Activated CD4-positive, alpha-beta T cell treated with anti-CD3 and anti-CD28 coated beads for 36 hours (primary cell): Measurements from ENCODE around the gene P2RX3. TPM values are rescaled to one million over a fixed set of nuclear protein-coding genes. Genes with fewer than 3 reads are reported as not detected.

ENCODE experiments used
- ATAC-seq: fragments of 200-7000 bp; cut with Tn5 transposase; one replicate; pipeline ENCODE4 v1.10.0; 2021; ENCODE audit warnings: mild to moderate bottlenecking, moderate library complexity
- CTCF ChIA-PET: fragments of 350-600 bp; sonication (Branson Sonifier 250); formaldehyde crosslinking; loops from one replicate; lab custom pipeline; 2021; ENCODE audit warnings: antibody characterized with exemption; lab: Charles Lee
- POLR2A ChIA-PET: fragments of 350-600 bp; sonication (Branson Sonifier 250); formaldehyde crosslinking; loops from one replicate; lab custom pipeline; 2021; ENCODE audit warnings: antibody characterized with exemption, inconsistent platforms; lab: Charles Lee
- DNase-seq: peaks from one replicate; pipeline ENCODE4 v3.0.0-alpha.2; 2020
- H3K27ac Mint-ChIP-seq: one replicate; pipeline ENCODE4 v1.8.0; 2021; ENCODE audit warnings: mixed read lengths
- H3K27me3 Mint-ChIP-seq: one replicate; pipeline ENCODE4 v1.8.0; 2021; ENCODE audit warnings: mixed read lengths
- H3K36me3 Mint-ChIP-seq: one replicate; pipeline ENCODE4 v1.8.0; 2021; ENCODE audit warnings: low read depth, mixed read lengths
- H3K4me1 Mint-ChIP-seq: one replicate; pipeline ENCODE4 v1.8.0; 2021; ENCODE audit warnings: mixed read lengths
- H3K4me3 Mint-ChIP-seq: one replicate; pipeline ENCODE4 v1.8.0; 2021; ENCODE audit warnings: mild to moderate bottlenecking, moderate library complexity, mixed read lengths
- H3K9me3 Mint-ChIP-seq: one replicate; pipeline ENCODE4 v1.8.0; 2021; ENCODE audit warnings: low read depth, mixed read lengths
- intact Hi-C, 2 experiments: fragments of 100-400 bp; cut with DNase I in 1 of 2; cut with micrococcal nuclease in 1 of 2; formaldehyde crosslinking; loops; one replicate each; pipeline versions ENCODE4 v1.14.2 to v1.15.1; 2022 to 2024; cut with DNase I, micrococcal nuclease
- total RNA-seq, 2 experiments: library from RNA; stranded (reverse); gene quantifications; one replicate each; pipeline ENCODE4 v1.2.3, GENCODE V29; 2021

P2RX3 gene
- total RNA-seq, 2 experiments from 2014 or later, result not detected

DNA sequence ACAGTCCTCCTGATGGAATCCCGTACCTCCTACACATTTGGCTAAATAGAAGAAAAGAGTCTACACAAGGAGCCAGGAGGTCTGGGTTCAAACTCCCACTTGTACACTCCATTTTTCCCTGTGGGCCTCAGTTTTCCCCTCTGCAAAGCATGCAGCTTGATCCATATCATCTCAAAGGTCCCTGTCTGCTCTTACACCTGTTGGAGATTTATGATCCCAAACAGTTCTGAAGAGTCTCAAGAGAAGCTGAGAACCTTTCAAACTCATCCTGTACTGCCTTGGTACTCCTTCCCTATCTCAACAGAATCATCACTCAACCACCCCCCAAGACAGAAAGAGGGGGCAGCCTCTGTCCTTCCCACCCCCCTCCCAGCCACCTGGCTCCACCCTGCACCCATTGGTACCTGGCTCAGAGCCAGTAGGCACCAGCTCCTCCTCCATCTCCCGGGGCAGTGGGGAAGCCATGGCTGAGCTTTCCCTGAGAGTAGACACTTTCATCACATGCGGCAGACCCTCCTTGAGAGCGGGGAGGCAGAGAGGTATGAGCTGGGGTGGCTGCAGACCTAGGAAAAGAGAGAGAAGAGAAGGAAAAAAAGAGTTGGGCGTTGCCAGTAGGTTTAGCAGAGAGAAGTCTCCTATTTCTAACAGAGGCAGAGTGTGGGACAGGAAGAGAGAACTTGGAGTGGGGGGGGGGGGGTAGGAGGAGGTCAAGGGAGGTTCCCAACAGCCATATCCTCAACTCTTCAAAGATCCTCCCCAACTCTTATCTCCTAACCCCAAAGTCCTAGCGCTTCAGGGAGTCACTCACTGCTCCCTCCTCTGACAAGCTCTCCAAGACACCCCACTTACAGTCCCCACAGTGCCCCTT, 16.5 kb upstream of the P2RX3 start:
- intact Hi-C loops, result no loop called here

DNA sequence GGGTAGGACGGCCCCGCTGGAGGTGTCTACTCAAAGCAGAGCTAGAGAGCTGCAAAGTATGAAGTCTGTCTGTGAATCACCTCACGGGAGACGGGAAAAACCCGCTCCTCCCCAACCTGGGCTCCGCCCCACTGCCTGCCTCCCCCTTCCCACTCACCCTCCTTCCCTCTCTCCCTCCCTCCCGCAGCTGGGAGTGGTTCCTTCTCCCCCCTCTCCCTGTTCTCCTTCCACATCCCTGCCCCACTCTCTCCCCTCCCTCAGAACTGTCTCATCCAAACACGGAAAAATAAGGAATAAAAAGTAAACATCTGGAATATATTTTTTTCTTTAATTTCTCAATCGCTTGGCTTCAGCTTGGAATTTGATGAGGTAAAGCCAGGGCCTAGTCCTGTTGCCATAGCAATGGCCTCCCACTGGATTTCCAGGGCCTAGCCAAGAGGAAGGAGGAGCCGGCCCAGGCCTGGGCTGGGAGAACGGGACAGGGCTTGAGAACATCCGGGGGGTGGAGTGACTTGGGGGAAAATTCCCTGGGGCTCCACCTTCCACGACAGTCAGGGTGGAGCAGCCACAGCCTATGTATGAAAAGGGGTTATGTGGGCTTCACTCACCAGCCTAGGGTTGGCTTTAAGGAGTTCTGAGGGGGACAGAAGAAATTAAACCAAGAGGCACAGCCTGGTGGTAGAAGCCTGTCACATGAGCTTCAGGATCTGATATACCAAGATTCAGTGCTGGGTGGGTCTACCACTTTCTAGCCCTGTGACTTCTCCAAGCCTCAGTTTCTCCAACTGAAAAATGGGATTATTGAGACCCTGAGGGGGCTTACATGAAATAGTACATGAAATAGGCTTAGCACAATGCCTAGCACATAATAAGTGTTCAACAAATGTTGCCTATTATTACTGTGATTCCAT, 15.6 kb upstream of the P2RX3 start:
- Mint-ChIP-seq H3K4me3 (peak overlapping the region; percentile 82), H3K27me3 (no peaks in the 10 kb centered on the region), H3K27ac (peak overlapping the region; percentile 29), H3K36me3 (peaks cover 33% of the 10 kb centered on the region), H3K4me1 (peaks cover 47% of the 10 kb centered on the region), H3K9me3 (no peaks in the 10 kb centered on the region)
- intact Hi-C loops, result no loop called here
- ATAC-seq (no peak), DNase-seq (peak; percentile 54)
- CTCF ChIA-PET, result interaction anchor here (0.7 to 2.1 kb wide), 5 partner anchors 23 to 169 kb away, joined by 3 to 5 read pairs (median 4); no protein-coding TSS in a partner anchor
- POLR2A ChIA-PET, result no interaction called here

More for the DNA sequence above, 16.5 kb upstream of the P2RX3 start:
- DNase-seq (no peak), ATAC-seq (no peak)
- ChIA-PET POLR2A (interaction anchor here (0.5 kb wide), 1 partner anchor 91 kb away, joined by 4 read pairs; no protein-coding TSS in a partner anchor), CTCF (interaction anchor here (0.6 to 2.1 kb wide), 7 partner anchors 27 to 595 kb away, joined by 3 to 5 read pairs (median 3); no protein-coding TSS in a partner anchor)
- peaks cover 40% of the 10 kb centered on the region for H3K4me1 Mint-ChIP-seq
- no peak overlapping the region for H3K27ac Mint-ChIP-seq
- peaks cover 25% of the 10 kb centered on the region for H3K36me3 Mint-ChIP-seq
- H3K9me3 Mint-ChIP-seq, result no peaks in the 10 kb centered on the region
- no peak overlapping the region for H3K4me3 Mint-ChIP-seq
- H3K27me3 Mint-ChIP-seq, result no peaks in the 10 kb centered on the region

DNA sequence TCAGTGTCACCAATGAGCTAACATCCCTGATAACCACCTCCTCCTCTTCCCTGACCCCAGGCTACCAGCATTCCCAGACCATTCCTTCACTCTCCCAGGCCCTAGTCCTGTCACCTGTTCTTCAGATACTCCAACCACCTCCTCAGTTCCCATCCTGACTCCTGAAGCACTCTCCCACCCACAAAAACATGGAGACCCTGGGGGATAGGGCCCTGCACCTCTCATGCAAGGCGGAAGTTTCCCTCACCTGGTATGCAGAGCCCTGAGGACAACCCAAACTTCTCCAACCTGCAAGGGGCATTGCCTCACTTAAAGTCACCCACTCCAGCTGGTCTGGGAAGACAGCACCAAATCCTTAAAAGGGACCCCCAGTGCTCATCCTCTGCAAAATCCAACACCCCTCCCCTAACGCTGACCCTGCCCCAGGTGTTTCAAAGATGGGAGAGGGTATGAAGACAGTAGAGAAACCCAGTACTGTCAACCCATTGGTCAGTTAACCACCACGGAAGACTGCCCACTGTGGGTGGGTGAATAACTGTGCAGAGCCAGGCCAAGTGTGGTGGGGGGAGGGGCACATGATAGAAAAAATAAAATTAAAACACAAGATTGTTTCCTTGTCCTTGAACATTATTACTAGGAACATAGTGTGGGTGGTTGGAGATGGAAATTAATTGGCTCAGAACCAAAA, 14.8 kb upstream of the P2RX3 start:
- ATAC-seq (no peak), DNase-seq (no peak)
- intact Hi-C loops, result no loop called here
- no peaks in the 10 kb centered on the region for H3K9me3 Mint-ChIP-seq
- peaks cover 49% of the 10 kb centered on the region for H3K4me1 Mint-ChIP-seq
- H3K4me3 Mint-ChIP-seq, result peak overlapping the region; percentile 82
- H3K27ac Mint-ChIP-seq, result peak overlapping the region; percentile 53
- CTCF ChIA-PET, result interaction anchor here (1.0 to 2.1 kb wide), 3 partner anchors 23 to 135 kb away, joined by 4 to 5 read pairs (median 5); no protein-coding TSS in a partner anchor
- no peaks in the 10 kb centered on the region for H3K27me3 Mint-ChIP-seq
- H3K36me3 Mint-ChIP-seq, result peaks cover 39% of the 10 kb centered on the region
- POLR2A ChIA-PET, result no interaction called here

DNA sequence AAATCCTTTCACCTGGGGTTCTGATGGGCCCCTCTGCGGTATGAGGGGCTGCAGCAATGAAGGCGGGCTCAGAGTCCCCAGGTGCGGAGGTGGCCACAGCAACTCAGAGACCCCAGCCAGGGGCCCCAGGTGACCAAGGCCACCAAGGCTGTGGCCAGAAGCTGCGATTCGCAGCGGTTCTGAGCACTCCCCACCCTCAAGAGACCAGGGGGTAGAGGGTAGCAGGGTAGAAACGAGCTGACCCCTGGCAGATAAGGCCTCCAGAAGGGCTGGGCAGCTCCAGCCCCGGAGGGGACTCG, 14.3 kb upstream of the P2RX3 start:
- CTCF ChIA-PET, result interaction anchor here (0.5 to 2.1 kb wide), 3 partner anchors 134 to 342 kb away, joined by 3 to 5 read pairs (median 3); no protein-coding TSS in a partner anchor
- H3K9me3 Mint-ChIP-seq, result no peaks in the 10 kb centered on the region
- no peaks in the 10 kb centered on the region for H3K27me3 Mint-ChIP-seq
- no peak for ATAC-seq
- intact Hi-C loops, result loop anchor here (1.0 to 2.0 kb wide), 2 partner anchors 12 to 1255 kb away; partner anchors contain the start of gene ZFP91 (in 1 of the 2)
- peaks cover 44% of the 10 kb centered on the region for H3K36me3 Mint-ChIP-seq
- H3K4me3 Mint-ChIP-seq, result peak overlapping the region; percentile 82
- H3K4me1 Mint-ChIP-seq, result peaks cover 51% of the 10 kb centered on the region
- peak overlapping the region; percentile 67 for H3K27ac Mint-ChIP-seq
- POLR2A ChIA-PET, result interaction anchor here (0.6 to 0.8 kb wide), 2 partner anchors 12 to 13 kb away, joined by 4 read pairs; no protein-coding TSS in a partner anchor
- DNase-seq, result no peak

DNA sequence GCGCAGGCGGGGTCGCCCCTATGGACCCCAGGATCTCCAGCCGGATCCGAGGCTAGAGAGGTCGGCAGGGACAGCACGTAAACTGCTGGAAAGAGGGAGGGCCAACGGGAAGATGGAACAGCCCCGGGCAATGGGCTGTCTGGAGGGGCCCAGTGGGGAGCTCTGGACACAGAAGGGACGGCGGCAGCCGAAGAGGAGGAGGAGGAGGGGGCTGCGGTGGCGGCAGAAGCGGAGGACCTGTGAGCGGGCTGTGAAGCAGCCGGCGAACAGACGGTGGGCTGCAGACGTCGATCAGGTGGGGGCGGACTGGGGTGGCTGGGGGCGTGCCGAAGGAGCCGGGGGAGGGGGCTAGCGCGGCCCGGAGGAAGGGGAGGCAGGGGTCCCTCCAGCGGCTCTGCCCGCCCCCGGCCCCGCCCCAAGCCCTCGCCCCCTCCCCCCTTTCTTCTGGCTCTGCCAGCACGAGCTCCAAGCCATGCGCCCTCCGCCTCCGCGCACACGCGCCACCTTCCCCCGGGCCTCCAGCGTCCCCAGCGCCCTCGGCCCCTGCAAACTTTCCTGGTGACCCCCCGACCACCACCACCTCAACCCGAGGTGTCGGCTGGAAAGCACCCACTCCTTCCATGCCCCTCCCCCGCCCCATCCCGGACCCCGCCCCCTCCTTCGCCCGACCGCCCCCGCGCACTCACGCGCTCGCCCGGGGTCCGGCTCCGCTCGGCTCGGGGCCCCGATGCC, 13.8 kb upstream of the P2RX3 start:
- Mint-ChIP-seq H3K27me3 (no peaks in the 10 kb centered on the region), H3K4me3 (peak overlapping the region; percentile 82), H3K36me3 (peaks cover 49% of the 10 kb centered on the region), H3K27ac (peak overlapping the region; percentile 67), H3K9me3 (no peaks in the 10 kb centered on the region), H3K4me1 (peaks cover 51% of the 10 kb centered on the region)
- ChIA-PET CTCF (interaction anchor here (0.5 to 2.1 kb wide), 4 partner anchors 13 to 341 kb away, joined by 3 to 8 read pairs (median 4); no protein-coding TSS in a partner anchor), POLR2A (interaction anchor here (0.6 to 2.7 kb wide), 3 partner anchors 11 to 13 kb away, joined by 4 to 13 read pairs (median 4); partner anchors contain the start of gene SSRP1)
- intact Hi-C loops, result loop anchor here (1.0 to 2.0 kb wide), 2 partner anchors 12 to 1254 kb away; partner anchors contain the start of gene ZFP91 (in 1 of the 2)
- no peak for ATAC-seq
- DNase-seq, result no peak

DNA sequence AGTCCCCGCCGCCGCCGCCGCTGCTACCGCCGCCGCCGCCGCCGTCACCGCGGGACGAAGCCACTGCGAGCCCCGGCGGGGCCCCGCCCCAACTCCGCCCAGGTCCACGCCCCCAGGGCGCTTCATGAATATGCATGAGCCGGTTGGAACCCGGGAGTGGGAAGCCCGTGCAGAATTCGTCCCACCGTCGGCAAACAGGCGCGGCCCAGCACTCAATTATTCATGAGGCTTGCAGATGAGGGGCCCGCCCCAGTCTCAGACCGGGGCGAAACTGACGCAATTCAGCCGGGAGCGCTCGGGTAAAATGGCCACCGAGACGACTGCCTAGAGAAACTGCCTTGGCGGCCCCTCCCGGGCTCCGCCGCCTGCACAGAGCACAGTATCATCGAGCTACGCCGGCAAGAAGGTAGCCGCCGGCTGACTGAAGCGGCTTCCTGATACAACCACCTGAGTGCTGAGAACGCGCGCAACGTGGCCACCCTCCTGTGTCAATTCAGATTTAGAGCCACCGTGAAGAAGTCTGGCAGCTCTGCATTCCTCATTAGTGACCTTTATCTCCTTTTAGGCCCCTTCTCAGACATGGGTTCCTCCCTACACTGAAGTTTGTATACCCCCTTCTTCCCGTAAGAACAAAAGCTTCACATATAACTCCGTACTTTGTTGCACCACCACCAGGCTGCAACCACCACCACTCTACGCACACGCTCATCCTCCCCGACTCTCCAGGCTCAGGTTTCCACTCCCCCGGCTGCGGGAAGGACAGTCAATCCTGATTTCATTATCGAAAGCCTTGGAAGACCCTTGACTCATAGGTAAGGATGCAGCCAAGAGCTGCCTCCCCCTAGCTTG, 13.0 kb upstream of the P2RX3 start, which contains the start of gene TNKS1BP1:
Gene TNKS1BP1, minus strand, starts transcription at position 67 of the 849 bp plus-strand sequence. CDS start 3,067 bp downstream, outside the sequence.
- peak within 1 kb of the TSS; percentile 98 for H3K27ac Mint-ChIP-seq
- DNase-seq (peak; percentile 94), ATAC-seq (peak; percentile 88)
- ChIA-PET POLR2A (interaction anchor here (0.6 to 2.7 kb wide), 4 partner anchors 10 to 14 kb away, joined by 3 to 13 read pairs (median 4); partner anchors contain the start of gene SSRP1), CTCF (interaction anchor here (0.6 to 1.9 kb wide), 4 partner anchors 10 to 412 kb away, joined by 3 to 8 read pairs (median 4); no protein-coding TSS in a partner anchor)
- H3K9me3 Mint-ChIP-seq, result no peaks in the 10 kb centered on the region
- peaks cover 58% of the 10 kb centered on the region for H3K4me1 Mint-ChIP-seq
- intact Hi-C loops, result loop anchor here (1.0 to 5.0 kb wide), 6 partner anchors 10 to 1254 kb away; partner anchors contain the start of genes SSRP1 (in 2 of the 2), SLC43A3 (in 1 of the 2) and ZFP91 (in 1 of the 2)
- H3K36me3 Mint-ChIP-seq, result peaks cover 57% of the 10 kb centered on the region
- peak within 1 kb of the TSS; percentile 82 for H3K4me3 Mint-ChIP-seq
- no peaks in the 10 kb centered on the region for H3K27me3 Mint-ChIP-seq

DNA sequence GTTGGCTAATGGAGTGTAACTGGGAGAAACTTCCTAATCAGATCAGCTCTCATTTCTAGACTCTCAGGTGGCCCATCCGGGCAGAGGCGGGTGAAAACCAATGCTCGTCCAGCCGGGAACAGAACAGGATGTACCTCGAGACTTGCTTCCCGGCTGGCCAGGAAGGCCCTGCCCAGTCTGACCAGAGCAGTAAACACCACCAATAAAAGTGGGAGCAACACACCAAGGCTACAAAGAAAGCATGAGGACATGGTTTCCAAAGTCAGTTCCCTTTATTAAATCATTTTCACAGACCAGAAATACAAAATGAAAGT, 12.5 kb upstream of the P2RX3 start:
- CTCF ChIA-PET, result interaction anchor here (0.6 to 1.9 kb wide), 5 partner anchors 10 to 411 kb away, joined by 3 to 8 read pairs (median 4); partner anchors contain the start of gene P2RX3
- H3K27me3 Mint-ChIP-seq, result no peaks in the 10 kb centered on the region
- intact Hi-C loops, result loop anchor here (1.0 to 5.0 kb wide), 5 partner anchors 10 to 1253 kb away; partner anchors contain the start of genes SSRP1 (in 2 of the 2), SLC43A3 (in 1 of the 2) and ZFP91 (in 1 of the 2)
- H3K4me3 Mint-ChIP-seq, result peak overlapping the region; percentile 82
- DNase-seq (no peak), ATAC-seq (no peak)
- POLR2A ChIA-PET, result interaction anchor here (0.6 to 2.7 kb wide), 4 partner anchors 10 to 14 kb away, joined by 3 to 13 read pairs (median 4); partner anchors contain the start of gene SSRP1
- H3K27ac Mint-ChIP-seq, result peak overlapping the region; percentile 98
- peaks cover 63% of the 10 kb centered on the region for H3K36me3 Mint-ChIP-seq
- peaks cover 63% of the 10 kb centered on the region for H3K4me1 Mint-ChIP-seq
- no peaks in the 10 kb centered on the region for H3K9me3 Mint-ChIP-seq

DNA sequence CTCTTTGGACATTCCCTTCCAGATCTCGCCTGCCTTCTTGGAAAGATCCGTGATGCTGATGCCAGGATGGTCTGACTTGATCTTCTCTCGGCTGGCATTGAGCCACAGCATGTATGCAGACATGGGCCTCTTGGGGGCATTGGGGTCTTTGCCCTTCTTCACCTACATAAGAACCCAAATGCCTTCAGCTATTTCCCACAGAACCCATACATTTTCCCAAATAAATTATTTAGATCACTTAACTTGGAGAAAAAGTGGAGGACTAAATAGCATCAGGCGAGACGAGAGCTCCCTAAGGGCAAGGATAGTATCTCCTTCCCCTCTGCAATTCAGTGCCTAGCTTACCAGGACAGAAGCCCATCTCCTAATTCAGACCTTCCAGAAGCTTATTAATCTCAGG, 10.4 kb upstream of the P2RX3 start:
- intact Hi-C loops, result loop anchor here in 1 of 2 experiments (5.0 kb wide), 1 partner anchor 100 kb away; the partner anchor contains the start of gene SLC43A3
- ATAC-seq, result no peak
- peak overlapping the region; percentile 2 for H3K27ac Mint-ChIP-seq

DNA sequence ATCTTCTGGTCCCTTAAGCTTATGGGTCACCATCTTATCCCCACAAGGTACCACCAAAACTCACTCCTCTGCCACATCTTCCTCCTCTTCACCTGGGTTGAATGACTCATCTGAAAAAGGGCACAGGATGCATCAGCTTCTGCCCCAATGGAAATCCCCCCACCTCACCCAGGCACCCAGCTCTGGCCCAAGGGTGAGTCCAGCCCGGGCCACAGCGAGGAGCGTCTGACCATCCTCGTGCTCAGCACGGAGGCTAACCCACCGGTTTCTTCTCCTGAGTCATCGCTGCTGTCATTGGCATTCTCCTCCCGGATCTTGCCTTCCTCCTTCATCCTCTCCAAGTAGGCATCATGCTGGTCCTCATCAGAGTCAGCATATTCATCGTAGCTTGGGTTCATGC, 8.1 kb upstream of the P2RX3 start:
- Mint-ChIP-seq H3K27me3 (no peaks in the 10 kb centered on the region), H3K4me1 (peaks cover 69% of the 10 kb centered on the region), H3K4me3 (no peak overlapping the region), H3K9me3 (no peaks in the 10 kb centered on the region), H3K27ac (peak overlapping the region; percentile 76), H3K36me3 (peaks cover 98% of the 10 kb centered on the region)
- DNase-seq, result peak; percentile 37
- ChIA-PET CTCF (interaction anchor here (0.7 to 1.4 kb wide), 3 partner anchors 16 to 197 kb away, joined by 3 to 4 read pairs (median 3); no protein-coding TSS in a partner anchor), POLR2A (no interaction called here)
- no peak for ATAC-seq
- intact Hi-C loops, result loop anchor here in 1 of 2 experiments (10.0 kb wide), 1 partner anchor 1245 kb away; the partner anchor contains the start of genes LPXN and ZFP91

More for the DNA sequence above, 10.4 kb upstream of the P2RX3 start:
- CTCF ChIA-PET, result interaction anchor here (0.6 kb wide), 1 partner anchor 200 kb away, joined by 3 read pairs; no protein-coding TSS in a partner anchor
- Mint-ChIP-seq H3K9me3 (no peaks in the 10 kb centered on the region), H3K36me3 (peaks cover 76% of the 10 kb centered on the region), H3K4me3 (no peak overlapping the region), H3K4me1 (peaks cover 62% of the 10 kb centered on the region), H3K27me3 (no peaks in the 10 kb centered on the region)
- DNase-seq, result no peak
- POLR2A ChIA-PET, result no interaction called here
